Activated T-cell treated with anti-CD3 and anti-CD28 coated beads, Interleukin-2, amount 50 U/mL, for 1 hour (primary cell): Measurements from ENCODE around the gene GPR68.
"Not testable (repeated sequence)": the region's sequence is repeated elsewhere in the genome, so short reads cannot be mapped to it uniquely, and the experiment has no call there.

Source experiments
- DNase-seq: peaks from one replicate; pipeline ENCODE4 v3.0.0-alpha.2; 2020

The GPR68 gene

GRCh38 chr14:91228112-91229004 is 16.1 kb downstream of the GPR68 start:
- DNase-seq, result peak; percentile 74

- no peak for DNase-seq
Observed at GRCh38 chr14:91227183-91227628, 17.3 kb downstream of the GPR68 start.

GRCh38 chr14:91226360-91226759 is 18.1 kb downstream of the GPR68 start:
- not testable (repeated sequence) for DNase-seq

DNA sequence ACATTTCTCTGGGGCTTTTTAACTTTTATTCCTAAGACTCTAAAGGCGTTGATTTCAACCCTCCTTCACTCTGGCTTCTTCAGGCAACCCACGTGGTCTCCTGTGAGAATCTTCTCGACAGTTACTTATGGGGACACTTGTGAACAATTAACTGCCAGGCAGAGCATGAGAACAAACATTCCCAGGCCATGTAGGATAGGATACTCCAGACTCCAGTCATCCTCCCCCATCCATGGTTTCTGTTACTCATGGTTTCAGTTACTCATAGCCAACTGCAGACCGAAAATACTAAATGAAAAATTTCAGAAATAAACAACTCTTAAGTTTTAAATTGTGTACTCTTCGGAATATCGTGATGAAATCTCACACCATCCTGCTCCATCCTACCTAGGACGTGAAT is 19.5 kb downstream of the GPR68 start:
- no peak for DNase-seq

- no peak for DNase-seq
Observed at GRCh38 chr14:91223028-91223783, 21.3 kb downstream of the GPR68 start.

- DNase-seq, result no peak
Observed at GRCh38 chr14:91221270-91221669, 23.2 kb downstream of the GPR68 start.

- no peak for DNase-seq
Observed at GRCh38 chr14:91220581-91221000, 23.9 kb downstream of the GPR68 start.

GRCh38 chr14:91219517-91220389 is 24.8 kb downstream of the GPR68 start:
- no peak for DNase-seq

DNA sequence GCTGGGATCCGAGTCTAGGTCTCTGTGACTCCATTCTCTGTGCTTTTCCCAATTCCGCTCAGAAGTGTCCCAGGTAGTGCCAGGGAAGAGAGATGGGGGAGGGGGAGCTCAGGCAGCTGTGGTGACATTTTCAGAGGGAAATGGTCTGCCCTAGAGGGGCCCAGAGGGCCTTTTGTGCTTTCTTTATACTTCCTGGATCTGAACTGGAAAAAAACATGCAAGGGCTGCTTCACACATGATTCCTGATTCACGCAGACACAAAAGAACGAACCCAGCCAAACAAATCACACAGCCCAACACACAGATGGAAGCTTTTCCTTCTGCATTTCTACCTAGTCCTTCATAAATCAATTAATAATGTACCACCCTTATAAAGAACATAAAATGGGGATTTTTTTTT is 26.5 kb downstream of the GPR68 start:
- no peak for DNase-seq

DNA sequence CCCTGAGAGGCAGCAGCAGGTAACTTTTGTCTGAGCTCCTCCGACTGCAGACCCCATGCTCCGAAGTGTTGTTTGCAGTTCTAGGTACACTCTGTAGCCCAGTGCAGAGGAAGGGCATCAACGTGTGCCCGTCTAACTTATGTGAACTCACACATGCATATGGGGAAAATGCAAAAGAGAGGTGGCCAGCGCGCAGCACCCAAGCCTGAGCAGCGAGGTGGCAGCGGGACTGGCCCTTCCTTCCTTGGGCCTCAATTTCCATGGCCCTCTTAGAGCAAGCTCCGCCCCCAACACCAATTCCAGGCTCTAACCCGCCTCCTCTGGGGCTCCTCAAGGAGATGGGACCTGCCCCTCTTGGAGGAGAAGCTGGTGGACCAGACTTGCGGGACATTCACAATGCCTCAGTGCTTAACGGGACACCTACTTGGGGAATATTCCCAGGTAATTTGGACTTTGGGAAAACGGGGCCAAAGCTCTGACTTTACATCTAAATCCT is 27.7 kb downstream of the GPR68 start:
- no peak for DNase-seq

DNA sequence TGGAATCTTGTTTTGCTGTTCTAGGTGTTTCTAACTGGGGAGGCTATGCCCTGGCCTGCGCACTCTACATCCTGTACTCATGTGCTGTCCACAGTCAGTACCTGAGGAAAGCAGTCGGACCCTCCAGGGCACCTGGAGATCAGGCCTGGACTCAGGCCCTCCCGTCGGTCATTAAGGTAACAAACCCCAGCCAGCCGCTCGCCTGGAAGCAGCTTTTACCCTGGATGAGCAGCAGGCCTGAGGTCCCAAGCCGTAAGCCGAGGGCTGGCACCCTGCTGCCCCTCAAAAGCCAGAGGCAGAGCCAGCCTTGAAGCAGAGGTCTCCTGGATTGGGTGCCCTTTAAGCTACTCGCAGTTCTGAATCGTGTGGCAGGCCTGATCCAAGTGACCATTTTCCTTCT is 29.1 kb downstream of the GPR68 start:
- no peak for DNase-seq

DNA sequence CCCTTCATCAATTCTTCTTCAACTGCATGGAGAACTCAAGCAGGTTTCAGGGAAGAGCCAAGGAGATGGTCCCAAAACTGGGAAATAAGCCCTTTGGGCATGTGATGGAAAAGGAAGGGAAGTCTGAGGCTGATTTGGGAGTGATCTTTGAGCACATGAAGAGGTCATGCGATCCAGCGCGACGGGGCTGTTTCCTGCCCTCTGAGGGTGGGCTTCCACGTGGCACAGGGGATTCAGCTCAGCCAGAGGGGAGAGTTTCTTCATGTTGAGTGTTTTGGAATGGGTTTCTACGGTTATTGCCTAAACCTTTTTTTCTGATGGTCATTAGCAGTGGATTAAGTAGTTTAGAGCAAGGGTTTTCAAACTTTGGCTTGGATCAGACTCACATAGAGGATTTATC is 30.2 kb downstream of the GPR68 start:
- DNase-seq, result no peak

DNA sequence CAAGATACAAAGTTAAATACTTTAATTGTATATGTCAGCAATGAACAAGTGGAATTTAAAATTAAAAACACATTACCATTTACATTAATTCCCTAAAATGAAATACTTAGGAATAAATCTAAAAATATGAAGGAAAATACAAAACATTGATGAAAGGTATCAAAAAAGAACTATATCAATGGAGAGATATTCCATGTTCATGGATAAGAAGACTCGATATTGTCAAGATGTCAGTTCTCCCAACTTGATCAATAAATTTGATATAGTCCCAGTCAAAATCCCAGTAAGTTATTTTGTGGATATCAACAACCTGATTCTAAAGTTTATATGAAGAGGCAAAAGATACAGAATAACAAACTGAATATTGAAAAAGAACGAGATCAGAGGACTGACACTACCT is 33.5 kb downstream of the GPR68 start:
- no peak for DNase-seq

- no peak for DNase-seq
Observed at GRCh38 chr14:91207008-91207407, 37.5 kb downstream of the GPR68 start.

GRCh38 chr14:91205459-91205858 is 39.0 kb downstream of the GPR68 start:
- no peak for DNase-seq

DNA sequence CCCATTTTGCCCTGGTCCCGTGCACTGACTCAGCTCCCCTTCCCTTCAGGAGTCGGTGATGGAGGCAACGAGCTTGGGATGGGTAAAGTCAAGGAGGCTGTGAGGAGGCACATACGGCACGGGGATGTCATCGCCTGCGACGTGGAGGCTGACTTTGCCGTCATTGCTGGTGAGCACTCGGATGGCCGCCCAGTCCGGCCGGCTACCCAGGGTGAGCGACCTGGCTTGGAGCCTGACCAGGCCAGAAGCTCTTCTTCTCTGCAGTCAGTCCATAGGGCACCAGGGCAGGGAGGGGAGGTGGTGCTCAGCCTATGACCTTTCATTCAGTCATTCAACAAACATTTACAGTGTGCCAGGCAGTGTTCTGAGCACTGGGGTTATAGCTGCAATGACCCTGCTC is 39.8 kb downstream of the GPR68 start:
- no peak for DNase-seq

DNA sequence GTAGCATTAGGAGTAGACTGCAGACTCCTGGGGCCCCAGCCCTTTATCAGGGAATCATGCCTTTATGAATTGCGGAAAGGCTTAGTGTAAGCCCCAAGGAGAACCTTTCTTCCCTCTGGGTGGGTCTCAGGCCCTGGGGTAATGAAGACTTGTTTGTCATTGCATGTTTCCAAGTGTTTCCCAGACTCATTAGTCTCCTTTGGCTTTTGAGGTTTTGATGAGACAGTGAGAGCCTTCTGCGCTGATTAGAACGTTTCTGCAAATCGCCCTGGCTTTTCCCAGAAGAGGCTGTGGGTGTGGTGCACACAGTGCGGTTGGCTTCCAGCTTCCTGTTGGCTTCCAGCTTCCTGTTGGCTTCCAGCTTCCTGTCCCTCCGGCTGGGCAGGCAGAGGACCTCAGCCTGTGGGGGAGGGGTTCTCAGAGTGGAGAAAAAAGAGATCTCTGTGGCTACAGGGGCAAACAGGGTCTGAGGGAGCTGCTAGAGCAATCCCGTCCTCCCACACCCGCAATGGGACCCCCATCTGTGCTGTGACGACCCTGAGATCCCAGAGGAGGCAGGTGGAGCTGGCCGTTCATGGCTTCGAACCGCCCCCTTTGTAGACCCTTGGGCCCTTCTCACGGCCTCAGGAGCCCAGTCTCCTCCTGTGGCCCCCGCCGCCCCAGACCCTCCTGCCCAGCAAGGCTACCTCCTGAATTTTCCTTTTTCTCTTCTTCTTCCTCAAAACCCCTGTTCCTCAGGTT is 42.1 kb downstream of the GPR68 start:
- no peak for DNase-seq

- not testable (repeated sequence) for DNase-seq
Observed at GRCh38 chr14:91200802-91201201, 43.7 kb downstream of the GPR68 start.

- DNase-seq, result no peak
Observed at GRCh38 chr14:91197631-91198030, 46.9 kb downstream of the GPR68 start.

DNA sequence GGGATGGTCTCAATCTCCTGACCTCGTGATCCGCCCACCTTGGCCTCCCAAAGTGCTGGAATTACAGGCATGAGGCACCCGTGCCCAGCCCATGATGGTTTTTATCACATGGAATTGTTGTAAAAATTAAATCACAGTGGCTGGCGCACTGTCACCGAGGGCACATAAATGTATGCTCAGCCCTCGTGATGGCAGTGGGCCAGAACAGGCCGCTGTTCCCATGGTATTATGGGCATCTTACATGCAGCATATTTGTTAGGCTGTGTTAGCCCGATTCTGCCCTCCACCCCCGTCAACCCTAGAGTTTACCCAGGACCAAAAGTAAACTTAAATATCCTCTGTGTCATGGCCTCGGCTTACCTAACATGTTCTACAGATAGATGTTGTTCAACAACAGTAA is 48.6 kb downstream of the GPR68 start:
- no peak for DNase-seq

DNA sequence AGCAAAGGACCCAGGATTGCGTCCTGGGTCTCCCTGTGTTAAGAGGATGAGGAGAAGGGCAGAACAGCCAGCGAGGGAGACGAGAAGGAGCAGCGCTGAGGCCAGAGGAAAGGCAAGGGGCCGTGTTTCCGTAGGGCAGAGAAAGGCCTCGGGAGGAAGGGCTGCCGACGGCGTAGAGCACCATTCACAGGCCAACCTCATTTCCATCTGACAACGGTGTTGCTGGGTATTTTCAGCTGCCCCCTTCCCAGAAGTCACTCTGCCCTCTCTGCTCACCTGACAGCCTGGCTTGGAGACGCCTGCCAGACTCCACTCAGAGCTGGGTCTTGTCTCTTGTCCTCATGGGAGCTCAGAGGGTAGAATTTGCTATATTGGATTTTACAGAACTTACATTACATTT is 51.4 kb downstream of the GPR68 start:
- no peak for DNase-seq

DNA sequence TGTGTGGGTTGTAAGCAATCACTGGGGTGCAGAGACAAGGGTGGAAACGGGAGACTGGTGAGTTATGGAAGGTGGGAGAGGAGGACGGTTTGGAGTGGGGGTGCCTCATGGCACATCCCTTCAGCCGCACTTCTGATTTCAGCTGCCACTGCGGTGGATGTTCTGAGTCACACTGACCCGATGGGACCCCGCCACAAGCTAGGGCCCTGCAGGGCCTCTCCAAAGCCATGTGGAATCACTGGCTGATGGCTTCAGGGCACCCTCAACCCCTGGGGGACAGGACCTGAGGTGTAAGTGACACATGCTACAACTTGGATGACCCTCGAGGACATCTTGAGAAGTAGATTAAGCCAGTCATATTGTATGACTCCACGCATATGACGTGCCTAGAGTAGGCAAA is 53.7 kb downstream of the GPR68 start:
- DNase-seq, result no peak
